Germinal center (tissue), 1 donor: ENCODE data around the gene BCAP31.
"Not testable (repeated sequence)": the region's sequence is repeated elsewhere in the genome, so short reads cannot be mapped to it uniquely, and the experiment has no call there.

Source experiments
- DNase-seq: peaks from one replicate; pipeline ENCODE4 v3.0.0; 2012; ENCODE audit warnings: mixed read lengths, low spot score

BCAP31 gene

GRCh38 chrX:153709726-153710674 is 14.2 kb downstream of the BCAP31 start:
- no peak for DNase-seq

- DNase-seq: peak; percentile 25
These were observed 15.8 kb downstream of the BCAP31 start for GRCh38 chrX:153708415-153708814.

GRCh38 chrX:153707406-153707805 is 16.8 kb downstream of the BCAP31 start:
- DNase-seq: no peak

GRCh38 chrX:153706799-153707198 is 17.4 kb downstream of the BCAP31 start:
- no peak for DNase-seq

GRCh38 chrX:153705403-153706060 is 18.7 kb downstream of the BCAP31 start:
- not testable (repeated sequence) for DNase-seq

- not testable (repeated sequence) for DNase-seq
These were observed 19.4 kb downstream of the BCAP31 start for GRCh38 chrX:153704631-153705402.

GRCh38 chrX:153704021-153704526 is 20.1 kb downstream of the BCAP31 start:
- DNase-seq: no peak

- DNase-seq: no peak
These were observed 21.2 kb downstream of the BCAP31 start for GRCh38 chrX:153703036-153703370.

- DNase-seq: no peak
These were observed 21.7 kb downstream of the BCAP31 start for GRCh38 chrX:153702336-153703035.

- no peak for DNase-seq
These were observed 22.5 kb downstream of the BCAP31 start for GRCh38 chrX:153701706-153702105.

GRCh38 chrX:153700967-153701366 is 23.2 kb downstream of the BCAP31 start:
- DNase-seq: no peak

- no peak for DNase-seq
These were observed 23.7 kb downstream of the BCAP31 start for GRCh38 chrX:153700376-153700945.

GRCh38 chrX:153699784-153700371 is 24.3 kb downstream of the BCAP31 start:
- DNase-seq: not testable (repeated sequence)

GRCh38 chrX:153699210-153699783 is 24.9 kb downstream of the BCAP31 start:
- DNase-seq: not testable (repeated sequence)

- DNase-seq: no peak
These were observed 26.0 kb downstream of the BCAP31 start for GRCh38 chrX:153697924-153698865.

GRCh38 chrX:153696986-153697722 is 27.0 kb downstream of the BCAP31 start:
- DNase-seq: not testable (repeated sequence)

- not testable (repeated sequence) for DNase-seq
These were observed 27.6 kb downstream of the BCAP31 start for GRCh38 chrX:153696538-153696937.

- DNase-seq: no peak
These were observed 28.1 kb downstream of the BCAP31 start for GRCh38 chrX:153696100-153696499.
